ENCODE data around the gene GRIA2.

DNA sequence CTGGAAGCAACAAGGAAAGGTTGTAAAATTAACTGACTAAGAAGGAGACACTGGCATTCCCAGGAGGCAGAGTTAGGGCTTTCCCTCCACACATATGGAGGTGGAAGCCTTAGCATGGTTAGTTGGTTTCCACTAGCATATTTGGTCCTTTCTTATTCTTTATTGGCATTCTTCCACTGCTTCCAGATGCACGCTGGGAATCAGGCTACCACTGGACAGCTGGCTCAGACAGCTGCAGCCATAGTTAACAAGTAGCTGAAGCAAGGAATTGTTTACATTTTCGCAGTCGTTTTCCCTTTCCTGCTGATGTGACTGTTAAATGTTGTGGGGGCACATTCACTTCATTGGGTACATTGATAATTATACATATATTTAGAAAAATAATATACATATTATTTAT, 169.2 kb downstream of the GRIA2 start:
- TF ChIP-seq ZNF274 (IDR thresholded peaks at IDR 0.05; ENCODE audit: low read depth, low read length) (no peak), SUZ12 (IDR thresholded peaks at IDR 0.05; ENCODE audit: extremely low read depth, insufficient read depth, insufficient read length) (no peak), YY1 (IDR thresholded peaks at IDR 0.05; ENCODE audit: insufficient read depth, insufficient read length) (no peak)

Data from NT2/D1 (cell line).